OCI-LY1 (cell line): ENCODE measurements around the gene UBTD1.

ENCODE experiments used
- H2AFZ ChIP-seq: fragments of 200-600 bp; sonication (generic), shearing (Covaris generic); 2 replicates; pipeline ENCODE4 v1.6.0; 2014; ENCODE audit warnings: antibody characterized with exemption, mild to moderate bottlenecking, low read length
- H3F3A ChIP-seq: fragments of 200-600 bp; sonication (generic), shearing (Covaris generic); 2 replicates; pipeline ENCODE4 v1.6.0; 2014; ENCODE audit warnings: mild to moderate bottlenecking, antibody characterized with exemption, low read length, moderate library complexity; ENCODE audit not compliant: insufficient read depth
- H3K27ac ChIP-seq: fragments of 200-600 bp; sonication (generic); 2 replicates; pipeline ENCODE4 v1.5.1; 2014; ENCODE audit warnings: low read length, mixed run types, mild to moderate bottlenecking, low read depth; ENCODE audit not compliant: poor library complexity, severe bottlenecking
- H3K27me3 ChIP-seq: fragments of 200-600 bp; sonication (generic); 2 replicates; pipeline ENCODE4 v1.6.0; 2014; ENCODE audit warnings: antibody characterized with exemption, mild to moderate bottlenecking, low read length, moderate library complexity; ENCODE audit not compliant: insufficient read depth
- H3K36me3 ChIP-seq: fragments of 200-600 bp; sonication (generic); 2 replicates; pipeline ENCODE4 v1.6.1; 2014; ENCODE audit warnings: mild to moderate bottlenecking, antibody characterized with exemption, low read length, moderate library complexity, mixed read lengths; ENCODE audit not compliant: insufficient read depth
- H3K4me1 ChIP-seq: fragments of 200-600 bp; sonication (generic); 2 replicates; pipeline ENCODE4 v1.5.1; 2014; ENCODE audit warnings: mild to moderate bottlenecking, low read length, moderate library complexity; ENCODE audit not compliant: insufficient read depth, severe bottlenecking
- H3K4me2 ChIP-seq: fragments of 200-600 bp; sonication (generic), shearing (Covaris generic); 2 replicates; pipeline ENCODE4 v1.6.1; 2014; ENCODE audit warnings: low read length
- H3K4me3 ChIP-seq: fragments of 200-600 bp; sonication (generic); 2 replicates; pipeline ENCODE4 v1.5.1; 2014; ENCODE audit warnings: low read length, low read depth, mild to moderate bottlenecking, mixed read lengths; ENCODE audit not compliant: poor library complexity, severe bottlenecking
- H3K79me2 ChIP-seq: fragments of 200-600 bp; shearing (Covaris generic); 2 replicates; pipeline ENCODE4 v1.6.1; 2016; ENCODE audit warnings: mixed run types, low read length, mixed read lengths; ENCODE audit not compliant: insufficient read depth
- H3K9ac ChIP-seq: fragments of 200-600 bp; sonication (generic), shearing (Covaris generic); 2 replicates; pipeline ENCODE4 v1.6.1; 2014; ENCODE audit warnings: mild to moderate bottlenecking, low read length, mixed read lengths
- H3K9me2 ChIP-seq: fragments of 200-600 bp; sonication (generic), shearing (Covaris generic); 2 replicates; pipeline ENCODE4 v1.6.1; 2014; ENCODE audit warnings: low read depth, mild to moderate bottlenecking, low read length, mixed read lengths
- H3K9me3 ChIP-seq: fragments of 200-600 bp; shearing (Covaris generic); 2 replicates; pipeline ENCODE4 v1.6.1; 2014; ENCODE audit warnings: low read length, mixed read lengths
- H4K20me1 ChIP-seq: fragments of 200-600 bp; sonication (generic), shearing (Covaris generic); 2 replicates; pipeline ENCODE4 v1.6.0; 2016; ENCODE audit warnings: mild to moderate bottlenecking, low read length; ENCODE audit not compliant: insufficient read depth
- CTCF ChIP-seq: fragments of 200-600 bp; sonication (generic), shearing (Covaris generic); IDR thresholded peaks from 2 replicates; pipeline ENCODE4 v1.5.1; 2017; ENCODE audit warnings: mild to moderate bottlenecking, antibody characterized with exemption, low read length, moderate library complexity, mixed read lengths
- EZH2 ChIP-seq: fragments of 200-600 bp; sonication (generic), shearing (Covaris generic); IDR thresholded peaks from 2 replicates; pipeline ENCODE4 v1.8.0; 2017; ENCODE audit warnings: borderline replicate concordance, mixed run types, mild to moderate bottlenecking, antibody characterized with exemption, low read length, moderate library complexity, mixed read lengths

Gene UBTD1

GRCh38 chr10:97494151-97494550 is 4.6 kb upstream of the UBTD1 start:
- no peaks in the 10 kb centered on the region for H4K20me1 ChIP-seq
- H2AFZ ChIP-seq: no peak overlapping the region
- no peaks in the 10 kb centered on the region for H3K27me3 ChIP-seq
- no peaks in the 10 kb centered on the region for H3K9me2 ChIP-seq
- peaks cover 30% of the 10 kb centered on the region for H3K4me1 ChIP-seq
- H3K4me3 ChIP-seq: no peak overlapping the region
- H3F3A ChIP-seq: no peaks in the 10 kb centered on the region
- H3K27ac ChIP-seq: no peak overlapping the region
- H3K9ac ChIP-seq: no peak overlapping the region
- no peaks in the 10 kb centered on the region for H3K9me3 ChIP-seq
- peaks cover 52% of the 10 kb centered on the region for H3K79me2 ChIP-seq
- TF ChIP-seq EZH2: no peak
- TF ChIP-seq CTCF: no peak
- no peaks in the 10 kb centered on the region for H3K36me3 ChIP-seq
- H3K4me2 ChIP-seq: no peak overlapping the region

GRCh38 chr10:97494863-97495506 is 3.7 kb upstream of the UBTD1 start:
- H3K27me3 ChIP-seq: no peaks in the 10 kb centered on the region
- no peak for TF ChIP-seq EZH2
- no peak for TF ChIP-seq CTCF
- no peak overlapping the region for H3K27ac ChIP-seq
- no peak overlapping the region for H3K4me3 ChIP-seq
- peak overlapping the region; percentile 36; the same call in 1 of the 2 replicates for H3K4me2 ChIP-seq
- no peaks in the 10 kb centered on the region for H4K20me1 ChIP-seq
- no peak overlapping the region for H3K9ac ChIP-seq
- H3K9me3 ChIP-seq: no peaks in the 10 kb centered on the region
- H3K9me2 ChIP-seq: no peaks in the 10 kb centered on the region
- H3F3A ChIP-seq: no peaks in the 10 kb centered on the region
- no peaks in the 10 kb centered on the region for H3K36me3 ChIP-seq
- no peak overlapping the region for H2AFZ ChIP-seq
- H3K79me2 ChIP-seq: peaks cover 45% of the 10 kb centered on the region
- H3K4me1 ChIP-seq: peaks cover 37% of the 10 kb centered on the region

- Histone ChIP-seq H3K4me1 (peaks cover 37% of the 10 kb centered on the region), H3K9me3 (no peaks in the 10 kb centered on the region), H3K79me2 (peaks cover 37% of the 10 kb centered on the region), H3K27me3 (no peaks in the 10 kb centered on the region), H3K27ac (peak overlapping the region; percentile 68), H3K4me2 (peak overlapping the region; percentile 70), H3F3A (no peaks in the 10 kb centered on the region), H3K9me2 (no peaks in the 10 kb centered on the region), H3K9ac (peak overlapping the region; percentile 77), H3K4me3 (peak overlapping the region; percentile 77), H2AFZ (no peak overlapping the region), H4K20me1 (no peaks in the 10 kb centered on the region), H3K36me3 (no peaks in the 10 kb centered on the region)
- no peak for TF ChIP-seq CTCF
Measured at GRCh38 chr10:97497572-97498075, 1.1 kb upstream of the UBTD1 start.
